Activated B cell treated with CpG ODN at 0.5 μM for 24 hours (primary cell): ENCODE measurements around the gene HPN. TPM values are rescaled to one million over a fixed set of nuclear protein-coding genes. Genes with fewer than 3 reads are reported as not detected.
"Not testable (repeated sequence)": the region's sequence is repeated elsewhere in the genome, so short reads cannot be mapped to it uniquely, and the experiment has no call there.

Experiments
- ATAC-seq: fragments of 200-7000 bp; cut with Tn5 transposase; one replicate; pipeline ENCODE4 v1.10.0; 2021; ENCODE audit warnings: low read depth, mild to moderate bottlenecking, moderate library complexity
- CTCF ChIA-PET: fragments of 350-600 bp; sonication (Branson Sonifier 250); formaldehyde crosslinking; loops from one replicate; lab custom pipeline; 2021; ENCODE audit warnings: antibody characterized with exemption; lab: Charles Lee
- POLR2A ChIA-PET: fragments of 350-600 bp; sonication (Branson Sonifier 250); formaldehyde crosslinking; loops from one replicate; lab custom pipeline; 2021; ENCODE audit warnings: antibody characterized with exemption; lab: Charles Lee
- DNase-seq: peaks from one replicate; pipeline ENCODE4 v3.0.0; 2022
- H3K27ac Mint-ChIP-seq: one replicate; pipeline ENCODE4 v1.8.0; 2020; ENCODE audit warnings: mixed read lengths
- H3K27me3 Mint-ChIP-seq: one replicate; pipeline ENCODE4 v1.8.0; 2021; ENCODE audit warnings: mixed read lengths
- H3K36me3 Mint-ChIP-seq: one replicate; pipeline ENCODE4 v1.8.0; 2021; ENCODE audit warnings: low read depth, mixed read lengths
- H3K4me1 Mint-ChIP-seq: one replicate; pipeline ENCODE4 v1.8.0; 2021; ENCODE audit warnings: mixed read lengths
- H3K4me3 Mint-ChIP-seq: one replicate; pipeline ENCODE4 v1.8.0; 2020; ENCODE audit warnings: mild to moderate bottlenecking, mixed read lengths
- H3K9me3 Mint-ChIP-seq: one replicate; pipeline ENCODE4 v1.8.0; 2020; ENCODE audit warnings: mixed read lengths
- intact Hi-C: fragments of 100-400 bp; cut with micrococcal nuclease; formaldehyde crosslinking; loops from one replicate; pipeline ENCODE4 v1.15.1; 2024
- total RNA-seq: library from RNA; stranded (reverse); gene quantifications from 2 replicates; pipeline ENCODE4 v1.2.3, GENCODE V29; 2022
- TF ChIP-seq, protein P1 (sequence below): fragments of 200-600 bp; IDR thresholded peaks from one replicate; pipeline ENCODE4 v1.8.0; 2022; ENCODE audit warnings: antibody characterized with exemption, mild to moderate bottlenecking

Gene HPN
- total RNA-seq, 1 donor from 2014 or later = not detected

DNA sequence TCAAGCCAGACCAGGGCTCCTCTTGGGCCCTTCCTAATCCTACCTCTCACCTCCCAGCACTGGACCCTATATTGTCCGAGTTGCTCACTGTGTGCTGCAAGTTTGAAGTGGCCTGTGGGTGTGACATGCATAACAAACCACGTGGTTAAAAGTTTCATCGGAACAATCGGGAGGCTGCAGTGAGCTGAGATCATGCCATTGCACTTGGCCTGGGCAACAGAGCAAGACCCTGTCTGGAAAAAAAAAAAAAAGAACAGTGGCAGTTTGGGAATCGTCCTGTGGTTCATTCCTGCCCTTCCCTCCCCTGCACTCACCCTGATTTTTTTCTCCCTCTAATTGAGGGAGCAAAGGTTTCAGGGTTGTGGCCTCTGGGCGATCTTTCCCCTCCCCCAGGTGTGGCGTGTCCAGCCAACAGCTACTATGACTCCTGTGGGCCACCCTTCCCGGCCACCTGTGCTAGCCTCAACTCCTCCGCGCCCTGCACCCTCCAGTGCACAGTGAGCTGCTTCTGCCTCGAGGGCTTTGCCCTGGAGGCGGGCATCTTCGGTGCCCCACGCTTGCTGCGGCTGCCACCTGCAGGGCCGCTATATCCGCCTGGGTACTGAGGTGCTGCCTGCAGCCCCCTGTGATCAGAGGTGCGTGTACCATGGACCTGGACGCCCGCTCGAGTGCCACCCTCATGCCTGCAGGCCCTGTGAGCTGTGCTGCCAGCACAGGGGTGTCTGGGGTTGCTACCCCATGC lies 57.8 kb downstream of the HPN start:
- no peak for DNase-seq
- H3K4me1 Mint-ChIP-seq = no peaks in the 10 kb centered on the region
- H3K27me3 Mint-ChIP-seq = no peaks in the 10 kb centered on the region
- ChIA-PET POLR2A (interaction anchor here (0.5 kb wide), 1 partner anchor 18 kb away, joined by 4 read pairs; no protein-coding TSS in a partner anchor), CTCF (interaction anchor here (0.9 kb wide), 1 partner anchor 32 kb away, joined by 4 read pairs; no protein-coding TSS in a partner anchor)
- H3K4me3 Mint-ChIP-seq = no peak overlapping the region
- ATAC-seq = no peak
- H3K27ac Mint-ChIP-seq = no peak overlapping the region
- H3K36me3 Mint-ChIP-seq = no peaks in the 10 kb centered on the region
- TF ChIP-seq, protein P1, sequence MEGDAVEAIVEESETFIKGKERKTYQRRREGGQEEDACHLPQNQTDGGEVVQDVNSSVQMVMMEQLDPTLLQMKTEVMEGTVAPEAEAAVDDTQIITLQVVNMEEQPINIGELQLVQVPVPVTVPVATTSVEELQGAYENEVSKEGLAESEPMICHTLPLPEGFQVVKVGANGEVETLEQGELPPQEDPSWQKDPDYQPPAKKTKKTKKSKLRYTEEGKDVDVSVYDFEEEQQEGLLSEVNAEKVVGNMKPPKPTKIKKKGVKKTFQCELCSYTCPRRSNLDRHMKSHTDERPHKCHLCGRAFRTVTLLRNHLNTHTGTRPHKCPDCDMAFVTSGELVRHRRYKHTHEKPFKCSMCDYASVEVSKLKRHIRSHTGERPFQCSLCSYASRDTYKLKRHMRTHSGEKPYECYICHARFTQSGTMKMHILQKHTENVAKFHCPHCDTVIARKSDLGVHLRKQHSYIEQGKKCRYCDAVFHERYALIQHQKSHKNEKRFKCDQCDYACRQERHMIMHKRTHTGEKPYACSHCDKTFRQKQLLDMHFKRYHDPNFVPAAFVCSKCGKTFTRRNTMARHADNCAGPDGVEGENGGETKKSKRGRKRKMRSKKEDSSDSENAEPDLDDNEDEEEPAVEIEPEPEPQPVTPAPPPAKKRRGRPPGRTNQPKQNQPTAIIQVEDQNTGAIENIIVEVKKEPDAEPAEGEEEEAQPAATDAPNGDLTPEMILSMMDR = no peak
- intact Hi-C loops = no loop called here
- H3K9me3 Mint-ChIP-seq = no peaks in the 10 kb centered on the region

DNA sequence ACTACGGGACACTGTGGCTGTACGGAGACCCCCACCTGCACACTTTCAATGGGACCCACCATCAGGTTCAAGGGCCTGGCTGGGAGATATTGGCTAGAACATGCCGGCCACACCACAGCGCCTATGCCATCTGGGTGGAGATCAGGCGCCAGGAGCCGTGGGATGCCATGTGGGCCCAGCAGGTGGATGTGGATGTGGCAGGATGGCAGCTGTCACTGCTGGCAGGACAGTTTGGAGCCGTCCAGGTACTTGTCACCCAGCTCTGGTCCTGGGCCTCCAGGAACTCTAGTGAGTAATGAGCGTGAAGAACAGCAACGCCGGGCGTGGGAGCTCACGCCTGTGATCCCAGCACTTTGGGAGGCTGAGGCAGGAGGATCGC lies 58.4 kb downstream of the HPN start:
- intact Hi-C loops = no loop called here
- CTCF ChIA-PET = interaction anchor here (0.9 kb wide), 1 partner anchor 33 kb away, joined by 4 read pairs; no protein-coding TSS in a partner anchor

DNA sequence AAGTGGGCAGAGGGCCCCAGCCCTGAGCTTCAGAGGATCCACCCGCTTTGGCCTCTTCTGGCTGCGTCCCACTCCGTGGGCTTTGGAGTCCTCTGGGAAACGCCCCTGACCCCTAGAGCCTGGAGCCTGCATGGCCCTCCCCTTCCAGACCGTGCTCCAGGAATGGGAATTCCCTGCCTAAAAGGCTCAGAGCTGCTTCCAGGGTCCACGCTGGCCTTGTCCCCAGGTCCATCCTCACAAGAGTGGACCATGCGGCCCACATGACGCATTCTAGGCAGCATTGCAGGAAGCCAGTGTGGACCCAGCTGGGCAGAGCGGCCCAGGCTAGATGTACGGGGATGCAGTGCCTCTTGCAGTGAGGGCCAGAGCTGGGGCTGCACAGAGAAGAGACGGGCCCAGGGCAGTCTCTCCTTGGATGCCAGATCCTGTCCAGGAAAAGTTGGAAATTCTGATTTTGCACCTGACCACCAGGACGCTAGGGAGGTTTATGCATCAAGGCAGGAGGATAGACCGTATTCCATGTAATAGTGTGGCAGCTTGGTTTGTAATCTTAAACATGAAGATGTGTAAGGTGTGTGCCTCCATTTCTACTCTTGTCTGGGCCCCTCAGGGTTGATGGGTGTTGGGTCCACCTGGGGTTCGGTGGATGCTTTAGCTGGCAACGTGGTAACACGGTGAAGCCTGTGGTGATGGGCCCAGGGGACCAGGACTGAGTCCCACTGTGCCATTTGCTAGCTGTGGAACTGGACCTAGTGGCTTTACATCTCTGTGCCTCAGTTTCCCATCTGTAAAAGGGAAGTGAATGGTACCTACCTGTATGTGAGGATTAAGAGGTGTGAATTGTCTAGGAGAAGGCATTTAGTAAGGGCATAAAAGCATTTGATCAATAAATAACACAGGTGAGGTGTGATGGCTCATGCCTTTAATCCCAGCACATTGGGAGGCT lies 59.3 kb downstream of the HPN start:
- TF ChIP-seq, protein P1 = no peak
- H3K36me3 Mint-ChIP-seq = no peaks in the 10 kb centered on the region
- POLR2A ChIA-PET = no interaction called here

More for the DNA sequence above, 58.4 kb downstream of the HPN start:
- DNase-seq = no peak
- no peaks in the 10 kb centered on the region for H3K27me3 Mint-ChIP-seq
- H3K36me3 Mint-ChIP-seq = no peaks in the 10 kb centered on the region
- TF ChIP-seq, protein P1 = no peak
- no peak overlapping the region for H3K27ac Mint-ChIP-seq
- H3K4me1 Mint-ChIP-seq = no peaks in the 10 kb centered on the region
- no peaks in the 10 kb centered on the region for H3K9me3 Mint-ChIP-seq
- ATAC-seq = no peak
- POLR2A ChIA-PET = no interaction called here
- no peak overlapping the region for H3K4me3 Mint-ChIP-seq

DNA sequence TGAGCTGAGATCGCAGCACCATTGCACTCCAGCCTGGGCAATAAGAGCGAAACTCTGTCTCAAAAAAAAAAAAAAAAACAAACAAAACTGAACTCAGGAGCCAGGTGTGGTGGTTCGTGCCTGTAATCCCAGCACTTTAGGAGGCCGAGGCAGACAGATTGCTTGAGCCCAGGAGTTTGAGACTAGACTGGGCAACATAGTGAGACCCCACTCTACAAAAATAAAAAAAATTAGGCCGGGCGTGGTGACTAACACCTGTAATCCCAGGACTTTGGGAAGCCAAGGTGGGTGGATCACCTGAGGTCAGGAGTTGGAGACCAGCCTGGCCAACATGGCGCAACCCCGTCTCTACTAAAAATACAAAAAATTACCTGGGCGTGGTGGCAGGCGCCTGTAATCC lies 60.4 kb downstream of the HPN start:
- H3K36me3 Mint-ChIP-seq, H3K27me3 Mint-ChIP-seq, CTCF ChIA-PET, H3K9me3 Mint-ChIP-seq, H3K27ac Mint-ChIP-seq, POLR2A ChIA-PET, H3K4me3 Mint-ChIP-seq, H3K4me1 Mint-ChIP-seq, DNase-seq, intact Hi-C loops, ATAC-seq: not testable (repeated sequence)

More for the DNA sequence above, 59.3 kb downstream of the HPN start:
- ATAC-seq = no peak
- Mint-ChIP-seq H3K27me3 (no peaks in the 10 kb centered on the region), H3K4me1 (no peaks in the 10 kb centered on the region), H3K4me3 (no peak overlapping the region), H3K27ac (no peak overlapping the region), H3K9me3 (no peaks in the 10 kb centered on the region)
- DNase-seq = no peak
- intact Hi-C loops = no loop called here
- CTCF ChIA-PET = interaction anchor here (0.9 kb wide), 1 partner anchor 34 kb away, joined by 4 read pairs; no protein-coding TSS in a partner anchor

DNA sequence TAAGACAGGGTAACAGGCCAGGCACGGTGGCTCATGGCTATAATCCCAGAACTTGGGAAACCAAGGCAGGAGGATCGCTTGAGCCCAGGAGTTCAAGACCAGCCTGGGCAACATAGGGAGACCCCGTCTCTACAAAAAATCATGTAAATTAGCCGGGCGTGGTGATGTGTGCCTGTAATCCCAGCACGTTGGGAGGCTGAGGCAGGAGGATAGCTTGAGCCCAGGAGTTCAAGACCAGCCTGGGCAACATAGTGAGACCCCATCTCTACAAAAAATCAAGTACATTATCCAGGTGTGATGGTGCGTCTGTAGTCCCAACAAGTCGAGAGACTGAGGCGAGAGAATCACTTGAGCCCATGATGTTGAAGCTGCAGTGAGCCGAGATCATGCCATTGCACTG lies 62.1 kb downstream of the HPN start:
- H3K4me1 Mint-ChIP-seq, H3K27ac Mint-ChIP-seq, intact Hi-C loops, DNase-seq, H3K4me3 Mint-ChIP-seq, H3K36me3 Mint-ChIP-seq, CTCF ChIA-PET, POLR2A ChIA-PET, ATAC-seq, H3K27me3 Mint-ChIP-seq, H3K9me3 Mint-ChIP-seq: not testable (repeated sequence)

DNA sequence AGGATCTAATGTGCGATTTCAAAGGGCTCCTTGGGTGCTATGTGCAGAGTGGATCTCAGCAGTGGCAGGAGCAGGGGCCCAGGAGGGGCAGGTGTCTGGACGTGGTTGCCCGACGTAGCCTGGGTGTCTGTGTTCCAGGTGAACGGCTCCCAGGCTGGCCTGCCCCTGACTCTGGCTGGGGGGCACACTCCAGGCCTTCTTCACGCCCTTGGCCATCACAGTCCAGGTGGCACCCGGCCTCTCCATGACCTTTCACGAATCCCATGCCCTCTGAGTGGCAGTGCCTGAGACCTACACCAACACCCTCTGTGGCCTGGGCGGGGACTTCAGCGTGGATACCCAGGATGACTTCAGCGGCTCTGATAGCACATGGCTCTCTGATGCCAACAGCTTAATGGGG lies 62.8 kb downstream of the HPN start:
- intact Hi-C loops = no loop called here
- DNase-seq (no peak), ATAC-seq (no peak)
- Mint-ChIP-seq H3K9me3 (no peaks in the 10 kb centered on the region), H3K27me3 (peaks cover 5% of the 10 kb centered on the region), H3K27ac (no peak overlapping the region), H3K4me1 (no peaks in the 10 kb centered on the region), H3K4me3 (no peak overlapping the region), H3K36me3 (no peaks in the 10 kb centered on the region)
- TF ChIP-seq, protein P1 = no peak
- ChIA-PET CTCF (no interaction called here), POLR2A (no interaction called here)
